ENCODE data around the gene SINHCAF. TPM values are rescaled to one million over a fixed set of nuclear protein-coding genes. Genes with fewer than 3 reads are reported as not detected.

The SINHCAF gene
- polyA plus RNA-seq, 4 donors, result 211 to 268 (median 263) TPM

- no peak for DNase-seq (ENCODE audit: low read depth in 4 of 4, low spot score in 2 of 4)
Measured at GRCh38 chr12:31311634-31312258, 14.2 kb downstream of the SINHCAF start.

DNA sequence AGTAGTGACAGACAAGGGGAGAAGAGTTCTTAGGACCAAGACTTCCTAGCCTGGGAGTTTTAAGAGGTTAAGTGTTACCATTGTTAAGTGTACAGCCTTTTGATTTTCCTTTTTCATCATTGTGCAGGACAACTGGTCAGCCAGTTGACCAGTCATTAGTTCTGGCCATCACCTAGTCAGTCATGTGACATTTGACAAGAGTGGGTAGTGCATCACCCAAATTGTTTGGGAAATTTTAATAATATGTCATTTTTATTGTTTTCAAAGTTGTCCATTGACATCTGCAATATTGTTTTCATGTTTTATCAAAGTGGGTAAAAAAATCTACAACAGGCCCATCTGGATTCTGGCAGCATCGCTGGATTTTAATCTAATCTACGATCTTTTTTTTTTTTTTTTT lies 15.5 kb downstream of the SINHCAF start:
- DNase-seq (ENCODE audit: low read depth in 4 of 4, low spot score in 2 of 4), result no peak

DNA sequence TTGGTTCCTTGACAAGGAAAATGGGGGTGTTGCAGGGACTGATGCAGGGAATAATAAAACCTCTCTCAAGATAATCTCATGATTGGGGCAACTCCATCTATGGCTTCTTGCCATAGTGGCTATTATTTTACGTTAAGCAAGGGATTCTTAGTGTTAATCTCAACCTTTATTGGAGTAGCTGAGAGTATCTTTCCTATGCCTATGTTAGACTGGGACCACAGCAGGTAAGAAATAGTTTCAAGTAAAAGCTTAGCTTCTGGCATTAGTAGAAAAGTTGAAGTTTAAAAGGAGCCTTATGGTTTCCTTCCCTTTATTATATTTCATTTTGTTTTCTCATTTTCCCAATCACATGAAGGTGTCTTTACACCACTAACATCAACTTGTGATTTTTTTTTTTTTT lies 16.7 kb downstream of the SINHCAF start:
- DNase-seq (ENCODE audit: low read depth in 4 of 4, low spot score in 2 of 4), result no peak

DNA sequence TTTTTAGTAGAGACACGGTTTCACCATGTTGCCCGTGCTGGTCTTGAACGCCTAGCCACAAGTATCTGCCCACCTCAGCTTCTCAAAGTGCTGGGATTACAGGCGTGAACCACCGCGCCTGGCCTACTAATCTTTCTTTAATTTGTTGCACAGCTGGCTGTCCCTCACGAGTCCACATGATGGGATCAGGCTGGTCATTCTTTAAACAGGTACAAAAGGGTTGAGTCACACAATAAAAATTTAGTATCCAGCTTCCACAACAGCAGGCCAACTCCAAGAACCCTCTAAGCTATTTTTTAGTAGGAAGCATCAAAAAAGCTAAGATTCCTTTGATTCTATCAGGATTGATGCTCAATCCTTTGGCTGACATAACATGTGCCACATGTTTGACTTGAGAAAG lies 17.8 kb downstream of the SINHCAF start:
- DNase-seq (ENCODE audit: low read depth in 4 of 4, low spot score in 2 of 4), result no peak

DNA sequence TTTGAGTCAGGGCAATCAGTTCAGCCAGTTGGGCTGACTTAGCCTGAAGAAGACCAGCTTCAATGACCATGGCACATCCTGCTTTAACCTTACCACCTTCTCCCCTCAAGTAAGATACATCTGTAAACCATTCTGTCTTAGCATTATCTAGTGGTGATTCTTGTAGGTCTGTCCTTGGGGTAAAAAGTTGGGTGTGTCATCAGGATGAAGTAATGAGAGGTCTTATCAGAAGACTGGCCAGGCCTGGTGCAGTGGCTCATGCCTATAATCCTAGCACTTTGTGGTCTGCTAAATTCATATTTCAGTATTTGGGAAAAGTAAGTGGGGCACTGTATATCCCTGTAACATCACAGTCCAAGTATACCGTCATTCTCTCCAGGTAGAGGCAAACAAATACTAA lies 19.1 kb downstream of the SINHCAF start:
- DNase-seq (ENCODE audit: low read depth in 4 of 4, low spot score in 2 of 4), result no peak

DNA sequence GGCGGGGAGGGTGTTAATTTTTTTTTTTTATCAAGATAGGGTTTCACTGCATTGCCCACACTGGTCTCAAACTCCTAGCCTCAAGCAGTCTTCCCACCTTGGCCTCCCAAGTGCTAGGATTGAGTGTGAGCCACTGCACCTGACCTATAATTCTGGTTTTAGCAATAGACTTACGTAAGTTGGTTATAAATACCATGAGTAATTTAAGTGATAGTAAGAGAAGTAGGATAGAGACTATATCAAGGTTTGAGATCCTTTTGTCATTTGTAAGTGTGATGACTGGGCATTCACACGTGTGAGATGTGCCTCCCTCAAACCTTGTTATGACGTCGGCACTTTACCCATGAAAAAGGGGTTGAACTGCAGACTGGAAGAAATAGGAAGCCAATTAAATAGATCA lies 22.5 kb downstream of the SINHCAF start:
- DNase-seq (ENCODE audit: low read depth in 4 of 4, low spot score in 2 of 4), result no peak

DNA sequence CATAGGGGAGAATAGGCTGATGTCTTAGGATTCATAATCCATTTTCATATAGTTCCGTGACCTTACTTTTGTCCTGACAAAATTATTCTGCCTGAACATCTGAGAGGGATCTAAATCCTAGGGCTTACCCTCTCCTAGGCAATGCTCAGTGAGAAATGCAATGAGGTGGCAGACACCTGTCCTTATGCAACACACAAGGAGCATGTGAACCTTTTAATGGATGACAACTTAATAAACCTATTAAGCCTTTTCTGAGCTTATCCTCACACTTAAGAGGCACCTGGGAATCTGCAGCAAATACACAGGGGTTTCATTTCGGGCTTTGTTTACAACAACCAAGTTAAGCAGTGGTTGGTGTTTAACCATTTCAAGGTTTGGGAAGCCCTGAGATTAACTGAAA lies 24.6 kb downstream of the SINHCAF start:
- DNase-seq (ENCODE audit: low read depth in 4 of 4, low spot score in 2 of 4), result no peak

DNA sequence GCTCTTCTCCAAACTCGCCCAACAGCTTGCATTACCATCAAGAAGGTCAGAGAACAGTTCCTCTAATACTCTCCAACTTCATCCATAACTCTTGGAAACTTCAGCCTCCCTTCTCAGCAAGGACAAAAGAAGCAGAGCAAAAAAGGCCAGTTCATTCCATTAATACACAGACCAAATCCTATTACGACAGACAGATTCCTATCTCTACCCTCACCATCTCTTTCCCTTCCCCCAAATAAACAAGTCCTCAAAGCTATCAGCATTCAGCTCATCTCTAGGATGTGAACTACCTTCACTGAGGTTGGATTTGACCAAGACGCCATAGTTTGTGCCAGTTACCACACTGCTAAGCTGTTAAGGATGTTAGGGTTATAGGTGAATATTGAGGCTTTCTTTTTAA lies 25.2 kb downstream of the SINHCAF start:
- no peak for DNase-seq (ENCODE audit: low read depth in 4 of 4, low spot score in 2 of 4)

DNA sequence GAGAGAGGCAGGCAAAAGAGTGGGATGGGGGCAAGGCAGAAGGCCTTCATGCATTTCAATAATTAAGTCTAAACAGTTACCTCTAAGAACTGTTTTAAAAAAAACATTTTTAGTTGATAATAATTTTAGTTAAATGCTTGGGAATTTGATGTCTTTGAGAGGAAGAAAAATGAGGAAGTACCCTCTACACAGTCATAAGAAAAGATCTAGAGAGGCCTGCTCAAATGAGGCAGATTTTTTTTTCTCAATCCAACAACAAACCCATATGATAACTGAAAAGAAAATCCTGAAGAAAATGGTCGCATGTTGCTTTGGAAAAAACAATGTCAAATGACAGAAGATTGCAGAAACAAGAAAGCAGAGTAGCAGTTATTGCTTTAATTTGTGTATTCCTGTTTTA lies 25.6 kb downstream of the SINHCAF start:
- DNase-seq (ENCODE audit: low read depth in 4 of 4, low spot score in 2 of 4), result no peak

GRCh38 chr12:31298922-31299321 lies 27.0 kb downstream of the SINHCAF start:
- no peak for DNase-seq (ENCODE audit: low read depth in 4 of 4, low spot score in 2 of 4)

DNA sequence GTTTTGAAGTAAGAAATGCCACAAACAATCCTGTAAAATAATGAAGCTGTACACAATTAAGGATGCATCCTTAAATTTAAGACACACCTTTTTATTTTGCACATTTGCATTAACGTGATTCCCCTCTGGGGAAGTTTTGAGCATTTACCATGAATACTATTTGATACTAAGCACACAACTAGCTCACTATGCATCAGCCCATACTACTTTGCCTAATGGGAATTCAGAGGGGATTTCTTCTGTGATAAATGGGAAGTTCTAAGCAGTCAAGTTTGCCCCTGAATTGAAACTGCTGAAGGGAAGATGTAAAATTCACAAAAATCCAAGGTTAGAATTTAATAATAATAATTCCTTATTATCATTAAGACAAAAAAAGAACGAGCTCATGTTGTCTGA lies 27.4 kb downstream of the SINHCAF start:
- no peak for DNase-seq (ENCODE audit: low read depth in 4 of 4, low spot score in 2 of 4)

- no peak for DNase-seq (ENCODE audit: low read depth in 4 of 4, low spot score in 2 of 4)
Measured at GRCh38 chr12:31297572-31298514, 28.1 kb downstream of the SINHCAF start.

- no peak for DNase-seq (ENCODE audit: low read depth in 4 of 4, low spot score in 2 of 4)
Measured at GRCh38 chr12:31289441-31289840, 36.5 kb downstream of the SINHCAF start.

- no peak for DNase-seq (ENCODE audit: low read depth in 4 of 4, low spot score in 2 of 4)
Measured at GRCh38 chr12:31288381-31288780, 37.6 kb downstream of the SINHCAF start.

DNA sequence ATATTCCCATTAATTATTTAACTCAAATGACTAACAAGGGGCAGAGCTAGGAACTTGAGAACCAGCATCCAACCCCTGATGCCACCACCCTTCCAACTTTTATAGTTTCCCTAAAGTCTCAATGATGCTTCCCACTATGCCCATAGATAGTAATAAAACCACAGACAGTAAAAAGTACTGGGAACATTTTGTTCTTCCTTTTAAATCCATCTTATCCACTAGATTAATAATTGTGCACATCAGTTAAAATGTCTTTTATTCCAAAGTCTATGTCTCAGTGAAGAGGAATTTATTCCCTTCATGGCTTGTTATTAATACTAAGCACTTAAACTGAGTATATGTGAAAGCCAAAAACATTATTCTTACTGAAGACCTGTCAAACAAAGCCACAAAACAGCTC lies 45.8 kb downstream of the SINHCAF start:
- DNase-seq (ENCODE audit: low read depth in 4 of 4, low spot score in 2 of 4), result no peak

DNA sequence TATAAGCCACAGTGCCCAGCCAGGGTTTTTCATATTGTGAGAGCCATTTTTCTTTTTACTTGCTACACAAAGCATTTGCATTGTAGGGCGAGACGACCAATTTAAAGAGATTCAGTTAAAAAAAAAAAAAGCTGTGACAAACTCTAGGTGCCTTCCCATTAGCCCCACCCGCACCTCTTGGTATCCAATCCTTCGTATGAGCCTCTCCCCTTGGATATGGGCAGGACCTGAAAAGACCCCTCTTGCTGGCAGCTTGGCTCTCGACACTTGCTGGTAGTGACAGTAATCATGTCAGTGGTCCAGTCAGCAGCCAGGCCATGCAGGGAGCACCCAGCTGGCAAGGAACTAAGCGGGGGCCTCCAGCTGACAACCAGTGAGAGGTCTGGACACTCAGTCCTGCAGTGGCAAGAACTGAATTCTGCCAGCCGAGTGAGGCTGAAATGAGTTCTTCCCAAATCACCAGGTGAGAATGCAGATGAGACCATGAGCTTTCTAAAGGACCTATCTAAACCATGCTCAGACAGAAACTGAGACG lies 46.5 kb downstream of the SINHCAF start:
- DNase-seq (ENCODE audit: low read depth in 4 of 4, low spot score in 2 of 4), result no peak

DNA sequence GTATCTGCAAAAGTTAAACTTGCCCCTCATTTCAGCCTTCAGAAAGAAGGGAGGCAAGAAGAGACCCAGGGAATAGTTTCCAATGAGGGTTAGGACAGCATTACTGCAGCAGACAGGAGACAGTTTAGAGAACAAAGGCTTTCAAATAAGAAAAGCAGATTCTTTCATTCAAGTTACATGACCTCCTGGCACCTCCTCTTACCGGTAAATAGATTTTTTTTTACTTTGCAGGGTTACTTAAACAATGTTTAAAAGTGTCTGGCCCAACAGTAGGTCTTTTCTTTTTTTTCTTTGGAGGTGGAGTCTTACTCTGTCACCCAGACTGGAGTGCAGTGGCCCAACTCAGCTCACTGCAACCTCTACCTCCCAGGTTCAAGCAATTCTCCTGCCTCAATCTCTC lies 47.1 kb downstream of the SINHCAF start:
- no peak for DNase-seq (ENCODE audit: low read depth in 4 of 4, low spot score in 2 of 4)

DNA sequence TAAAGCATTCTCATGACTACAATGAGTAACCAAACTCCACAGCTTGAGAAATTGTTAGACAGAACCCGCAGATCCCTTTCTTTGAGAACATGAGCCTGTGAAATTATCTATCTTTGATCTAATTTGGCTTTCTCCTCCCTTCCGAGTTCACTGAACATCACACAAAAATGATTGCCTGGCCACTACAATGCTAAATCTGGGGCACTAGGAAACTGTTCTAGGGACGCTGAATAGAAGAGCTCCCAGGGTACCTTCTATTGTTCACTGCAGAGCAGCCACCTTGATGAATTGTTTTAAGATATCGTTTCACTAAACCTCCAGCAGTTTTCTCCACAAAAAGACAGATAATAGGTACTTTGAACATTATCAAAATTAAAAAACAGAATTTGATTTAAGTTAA lies 47.5 kb downstream of the SINHCAF start:
- no peak for DNase-seq (ENCODE audit: low read depth in 4 of 4, low spot score in 2 of 4)

- no peak for DNase-seq (ENCODE audit: low read depth in 4 of 4, low spot score in 2 of 4)
Measured at GRCh38 chr12:31277081-31277480, 48.9 kb downstream of the SINHCAF start.

DNA sequence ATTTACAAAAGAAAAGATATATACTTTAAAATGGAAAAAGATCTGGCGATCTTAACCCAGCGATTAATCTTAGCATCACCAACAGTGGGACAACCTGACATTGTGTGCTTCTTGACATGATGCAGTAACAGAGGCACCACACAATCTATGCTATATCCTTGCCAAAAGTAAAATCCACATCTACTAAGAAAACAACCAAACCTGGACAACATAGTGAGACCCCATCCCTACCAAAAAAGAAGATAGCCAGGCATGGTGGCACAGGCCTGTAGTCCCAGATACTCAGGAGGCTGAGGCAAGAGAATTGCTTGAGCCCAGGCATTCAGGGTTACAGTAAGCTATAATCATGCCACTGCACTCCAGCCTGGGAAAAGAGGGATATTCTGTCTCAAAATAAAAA lies 50.5 kb downstream of the SINHCAF start:
- no peak for DNase-seq (ENCODE audit: low read depth in 4 of 4, low spot score in 2 of 4)

GRCh38 chr12:31274520-31275300 lies 51.2 kb downstream of the SINHCAF start:
- no peak for DNase-seq (ENCODE audit: low read depth in 4 of 4, low spot score in 2 of 4)
